Colonic mucosa (tissue), 4 donors: ENCODE measurements around the gene THSD4. TPM values are rescaled to one million over a fixed set of nuclear protein-coding genes. Genes with fewer than 3 reads are reported as not detected.

Experiments
- DNase-seq: peaks from one replicate; pipeline ENCODE4 v3.0.0-alpha.2; 2020
- H3K27ac ChIP-seq: fragments of 200-600 bp; one replicate; pipeline ENCODE4 v1.8.0; 2021
- H3K27me3 ChIP-seq: fragments of 200-600 bp; one replicate; pipeline ENCODE4 v1.8.0; 2021
- H3K36me3 ChIP-seq: fragments of 200-600 bp; one replicate; pipeline ENCODE4 v1.8.0; 2021
- H3K4me1 ChIP-seq: fragments of 200-600 bp; one replicate; pipeline ENCODE4 v1.8.0; 2021; ENCODE audit warnings: mild to moderate bottlenecking
- H3K4me3 ChIP-seq: fragments of 200-600 bp; one replicate; pipeline ENCODE4 v1.8.0; 2021
- H3K9ac ChIP-seq, 2 donors: one replicate each; pipeline ENCODE4 v1.7.0; 2013; ENCODE audit warnings: control low read depth in 2 of 2, low read depth in 2 of 2, low read length in 2 of 2
- H3K9me3 ChIP-seq: fragments of 200-600 bp; one replicate; pipeline ENCODE4 v1.8.0; 2021
- CTCF ChIP-seq: fragments of 200-600 bp; IDR thresholded peaks from one replicate; pipeline ENCODE4 v1.8.0; 2022; ENCODE audit warnings: antibody characterized with exemption, mild to moderate bottlenecking
- intact Hi-C: fragments of 100-400 bp; cut with DNase I; formaldehyde crosslinking; loops from one replicate; pipeline ENCODE4 v1.14.1; 2022
- total RNA-seq, 2 donors: library from RNA; stranded (reverse); fragmentation: NEBNext Ultra II Directional in 1 of 2; extraction: Animal tissue kit (Norgen Biotek cat#: 25700) in 1 of 2; gene quantifications; one replicate each; pipeline ENCODE4 v1.2.1, GENCODE V29; 2021
- donor health status: healthy.
- donor health status: DM: no; HTN: no; CAD: no.
- donor health status: DM: no; HTN: no; CAD: no.

The THSD4 gene
- total RNA-seq, 2 donors from 2014 or later: 18.8 to 23.5 TPM

- Histone ChIP-seq H3K27me3 (no peaks in the 10 kb centered on the region), H3K9ac (peak overlapping the region; percentile 25 to 75), H3K27ac (peak overlapping the region; percentile 70), H3K4me3 (no peak overlapping the region), H3K9me3 (no peaks in the 10 kb centered on the region), H3K4me1 (no peaks in the 10 kb centered on the region), H3K36me3 (no peaks in the 10 kb centered on the region)
- intact Hi-C loops: no loop called here
- no peak for TF ChIP-seq CTCF
- peak; percentile 42 for DNase-seq
Observed at GRCh38 chr15:71078506-71079207, 36.6 kb upstream of the THSD4 start.

GRCh38 chr15:71079208-71080044 is 35.8 kb upstream of the THSD4 start:
- H3K27ac ChIP-seq: peak overlapping the region; percentile 70
- intact Hi-C loops: no loop called here
- H3K4me3 ChIP-seq: no peak overlapping the region
- no peaks in the 10 kb centered on the region for H3K4me1 ChIP-seq
- TF ChIP-seq CTCF: no peak
- H3K9ac ChIP-seq: peak overlapping the region in 1 of 2 donors; percentile 75
- peak; percentile 77 for DNase-seq
- H3K9me3 ChIP-seq: no peaks in the 10 kb centered on the region
- H3K27me3 ChIP-seq: no peaks in the 10 kb centered on the region
- H3K36me3 ChIP-seq: no peaks in the 10 kb centered on the region

GRCh38 chr15:71080166-71080565 is 35.1 kb upstream of the THSD4 start:
- Histone ChIP-seq H3K9ac (peak overlapping the region in 1 of 2 donors; percentile 75), H3K27ac (peak overlapping the region; percentile 70)

GRCh38 chr15:71080705-71081104 is 34.6 kb upstream of the THSD4 start:
- peak overlapping the region; percentile 70 for H3K27ac ChIP-seq
- H3K9ac ChIP-seq: no peak overlapping the region
- DNase-seq: no peak
- H3K27me3 ChIP-seq: no peaks in the 10 kb centered on the region
- H3K36me3 ChIP-seq: no peaks in the 10 kb centered on the region
- intact Hi-C loops: no loop called here
- H3K4me1 ChIP-seq: no peaks in the 10 kb centered on the region
- no peaks in the 10 kb centered on the region for H3K9me3 ChIP-seq
- no peak overlapping the region for H3K4me3 ChIP-seq
- no peak for TF ChIP-seq CTCF

More at GRCh38 chr15:71080166-71080565, 35.1 kb upstream of the THSD4 start:
- H3K4me1 ChIP-seq: no peaks in the 10 kb centered on the region
- no peak for DNase-seq
- no peak for TF ChIP-seq CTCF
- H3K9me3 ChIP-seq: no peaks in the 10 kb centered on the region
- H3K4me3 ChIP-seq: no peak overlapping the region
- H3K36me3 ChIP-seq: no peaks in the 10 kb centered on the region
- intact Hi-C loops: no loop called here
- no peaks in the 10 kb centered on the region for H3K27me3 ChIP-seq

GRCh38 chr15:71082803-71083202 is 32.5 kb upstream of the THSD4 start:
- H3K27me3 ChIP-seq: no peaks in the 10 kb centered on the region
- no peak overlapping the region for H3K9ac ChIP-seq
- H3K36me3 ChIP-seq: no peaks in the 10 kb centered on the region
- H3K4me3 ChIP-seq: no peak overlapping the region
- intact Hi-C loops: no loop called here
- no peak overlapping the region for H3K27ac ChIP-seq
- DNase-seq: no peak
- TF ChIP-seq CTCF: no peak
- H3K9me3 ChIP-seq: no peaks in the 10 kb centered on the region
- H3K4me1 ChIP-seq: no peaks in the 10 kb centered on the region
